HL-60/S4 (cell line): ENCODE data around the gene DACH1.
"Not testable (repeated sequence)": the region's sequence is repeated elsewhere in the genome, so short reads cannot be mapped to it uniquely, and the experiment has no call there.

Source experiments
- in situ Hi-C: fragments of 300-500 bp; cut with MboI; formaldehyde crosslinking; loops from 2 replicates; pipeline ENCODE4 v1.14.3; 2022; ENCODE audit warnings: low sequenced_read_pairs

DACH1 gene

GRCh38 chr13:71786875-71787274 lies 80.1 kb downstream of the DACH1 start:
- in situ Hi-C loops: no loop called here

GRCh38 chr13:71785361-71785760 lies 81.6 kb downstream of the DACH1 start:
- in situ Hi-C loops: no loop called here

DNA sequence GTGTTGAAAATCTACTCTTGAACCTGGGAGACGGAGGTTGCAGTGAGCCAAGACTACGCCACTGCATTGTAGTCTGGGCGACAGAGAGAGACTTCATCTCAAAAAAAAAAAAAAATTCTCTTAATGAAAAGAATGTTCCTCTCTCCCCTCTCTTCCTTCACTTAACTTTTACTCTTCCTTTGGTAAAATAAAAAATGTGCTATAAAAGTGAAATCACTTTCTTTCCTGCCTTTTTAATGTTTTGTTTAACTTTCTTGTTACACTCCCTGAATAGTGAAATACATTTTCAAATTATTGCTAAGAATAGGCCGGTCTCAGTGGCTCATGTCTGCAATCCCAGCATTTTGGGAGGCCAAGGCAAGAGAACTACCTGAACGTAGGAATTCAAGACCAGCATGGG lies 86.5 kb downstream of the DACH1 start:
- in situ Hi-C loops: no loop called here

DNA sequence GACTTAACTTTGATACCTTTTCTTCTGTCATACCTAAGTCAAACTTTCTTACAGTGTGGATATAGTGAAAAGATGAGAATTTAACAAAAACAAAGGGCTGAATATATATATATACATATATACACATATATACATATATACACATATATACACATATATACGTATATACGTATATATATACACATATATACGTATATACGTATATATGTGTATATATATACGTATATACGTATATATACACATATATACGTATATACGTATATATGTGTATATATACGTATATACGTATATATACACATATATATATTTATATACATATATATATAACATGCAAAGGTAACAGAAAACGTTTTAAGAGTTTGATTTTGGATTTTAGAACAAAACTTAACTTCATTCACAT lies 88.0 kb downstream of the DACH1 start:
- in situ Hi-C loops: not testable (repeated sequence)

DNA sequence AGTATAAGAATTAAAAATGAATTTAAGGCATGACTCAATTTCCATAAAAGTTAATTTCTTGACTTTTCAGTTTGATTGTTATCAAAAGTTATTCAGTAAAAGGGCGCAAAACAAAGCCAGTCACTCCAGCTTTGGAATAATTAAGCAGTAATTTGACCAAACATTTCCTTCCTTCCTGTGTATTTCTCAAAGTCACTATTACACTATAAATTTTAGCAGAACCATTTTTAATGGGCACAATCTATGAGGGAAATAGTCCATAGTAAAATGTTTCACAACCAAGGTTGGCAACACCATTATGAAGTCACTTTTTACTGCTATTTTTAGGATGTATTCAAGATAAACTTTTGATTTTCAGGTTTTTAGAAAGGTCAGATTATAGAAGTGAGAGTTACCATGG lies 91.0 kb downstream of the DACH1 start:
- in situ Hi-C loops: no loop called here

GRCh38 chr13:71774863-71775262 lies 92.1 kb downstream of the DACH1 start:
- in situ Hi-C loops: no loop called here

- in situ Hi-C loops: no loop called here
Observed at GRCh38 chr13:71773531-71773930, 93.5 kb downstream of the DACH1 start.

GRCh38 chr13:71772361-71772760 lies 94.6 kb downstream of the DACH1 start:
- in situ Hi-C loops: no loop called here

DNA sequence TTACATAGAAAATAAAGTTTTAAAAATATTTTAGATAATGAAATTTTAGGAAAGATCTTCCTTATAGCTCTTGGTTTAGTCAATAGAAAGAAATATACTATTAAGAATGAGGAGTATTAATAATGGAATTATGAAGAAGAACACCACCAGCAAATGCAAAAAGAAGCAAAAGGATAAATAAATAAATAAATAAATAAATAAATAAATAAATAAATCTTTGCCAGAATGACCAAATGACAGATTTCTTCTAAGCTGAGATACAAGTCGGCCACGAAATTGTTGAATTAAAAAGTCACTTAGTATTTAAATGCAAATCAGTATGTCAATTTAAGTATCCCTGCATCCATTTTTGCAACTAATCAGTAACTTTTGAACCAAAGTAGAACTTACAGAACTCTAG lies 95.9 kb downstream of the DACH1 start:
- in situ Hi-C loops: no loop called here

- in situ Hi-C loops: no loop called here
Observed at GRCh38 chr13:71770710-71771109, 96.3 kb downstream of the DACH1 start.

GRCh38 chr13:71768881-71769280 lies 98.1 kb downstream of the DACH1 start:
- in situ Hi-C loops: no loop called here

DNA sequence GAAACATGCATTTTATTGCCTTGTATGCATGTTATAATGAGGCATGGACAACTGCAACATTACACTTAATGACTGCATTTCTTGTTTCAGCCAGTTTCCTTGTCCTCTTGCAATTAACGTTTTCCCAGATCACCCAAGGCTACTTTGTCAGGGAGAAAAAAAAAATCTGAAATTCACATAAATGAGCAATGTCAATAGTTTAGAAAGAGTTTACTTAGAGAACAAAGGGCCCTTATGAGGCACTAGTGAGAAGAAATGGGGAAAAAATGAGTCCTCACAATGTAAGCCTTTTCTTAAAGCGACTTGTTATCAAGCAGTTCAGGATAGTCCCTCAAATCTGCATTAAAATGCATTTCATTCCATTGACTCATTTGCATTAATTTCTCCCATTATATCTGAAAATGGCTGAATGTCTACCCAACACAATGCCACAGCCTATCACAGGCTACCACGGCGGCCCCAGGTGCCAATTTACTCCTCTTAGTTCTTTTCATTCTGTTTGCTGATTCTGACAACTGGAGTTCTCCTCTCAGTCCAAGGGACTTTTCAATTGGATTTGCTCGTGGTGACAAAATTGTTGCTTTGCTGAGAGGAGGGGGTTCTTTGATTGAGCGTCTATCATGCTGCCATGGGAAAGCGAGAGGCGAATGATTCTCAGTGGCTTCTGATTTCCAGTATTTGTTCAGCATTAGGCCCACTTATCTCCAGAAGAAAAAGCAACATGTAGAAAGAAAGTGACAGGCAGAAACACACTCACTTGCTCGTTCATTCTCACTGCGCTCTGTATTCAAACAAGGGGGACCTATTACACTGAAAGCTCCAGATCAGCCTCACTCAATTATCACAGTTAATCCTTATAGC lies 107.1 kb downstream of the DACH1 start:
- in situ Hi-C loops: no loop called here

DNA sequence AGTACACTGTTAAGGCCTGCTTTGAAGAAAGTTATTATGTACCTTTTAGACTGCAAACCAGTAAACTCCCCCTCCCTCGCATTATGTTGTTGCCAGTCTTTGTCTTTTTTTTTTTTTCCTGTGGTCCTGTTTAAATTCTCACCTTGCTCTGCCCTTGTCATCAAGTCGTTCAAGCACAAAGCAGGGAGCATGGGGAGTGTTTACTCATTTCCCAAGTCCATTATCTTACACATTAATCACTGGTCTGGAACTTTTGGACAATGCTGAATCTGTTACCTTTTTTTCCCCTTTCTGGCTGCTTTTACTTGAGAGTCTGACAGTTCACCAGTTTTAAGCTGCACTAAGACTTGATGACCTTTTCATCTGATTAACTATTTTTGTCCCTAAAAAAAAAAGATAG lies 108.2 kb downstream of the DACH1 start:
- in situ Hi-C loops: no loop called here

GRCh38 chr13:71754407-71754974 lies 112.5 kb downstream of the DACH1 start:
- in situ Hi-C loops: no loop called here

GRCh38 chr13:71752775-71753513 lies 114.1 kb downstream of the DACH1 start:
- in situ Hi-C loops: no loop called here

DNA sequence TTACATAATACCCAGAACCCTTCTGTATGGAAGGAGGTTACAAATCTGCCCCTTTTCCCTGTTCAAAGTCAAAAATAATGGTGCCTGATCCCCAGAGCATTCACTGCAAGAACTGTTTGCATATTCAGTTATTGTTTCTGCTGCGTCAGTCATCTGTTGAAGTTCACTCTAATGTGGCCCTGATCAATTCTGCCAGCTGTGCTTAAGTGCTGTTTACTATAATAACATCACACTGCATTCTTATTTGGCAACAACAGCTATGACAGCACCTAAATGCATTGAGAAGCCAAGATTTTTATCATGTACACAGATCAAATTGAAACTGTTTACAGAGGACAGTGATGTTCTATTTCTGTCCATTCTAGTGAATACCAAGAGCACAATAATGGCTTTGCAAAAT lies 115.9 kb downstream of the DACH1 start:
- in situ Hi-C loops: no loop called here

DNA sequence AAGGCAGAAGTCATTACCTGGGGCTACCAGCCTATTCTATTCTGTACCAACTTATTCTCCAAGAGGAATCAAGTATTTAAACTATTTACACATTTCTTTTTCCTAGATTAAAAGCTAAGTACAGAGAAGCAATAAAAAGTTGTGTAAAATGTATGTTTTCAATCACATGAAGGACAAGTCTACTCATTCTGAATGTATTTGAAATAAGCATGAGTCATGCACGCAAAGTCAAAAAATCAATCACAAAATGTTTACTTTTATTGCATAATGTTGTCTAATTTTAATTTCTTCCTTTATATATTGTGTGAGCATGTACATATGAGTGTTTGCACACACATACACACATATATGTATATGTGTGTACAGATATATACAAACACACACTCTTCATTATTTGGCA lies 136.7 kb downstream of the DACH1 start:
- in situ Hi-C loops: no loop called here

GRCh38 chr13:71729441-71729840 lies 137.6 kb downstream of the DACH1 start:
- in situ Hi-C loops: no loop called here

- in situ Hi-C loops: no loop called here
Observed at GRCh38 chr13:71727662-71728061, 139.3 kb downstream of the DACH1 start.

DNA sequence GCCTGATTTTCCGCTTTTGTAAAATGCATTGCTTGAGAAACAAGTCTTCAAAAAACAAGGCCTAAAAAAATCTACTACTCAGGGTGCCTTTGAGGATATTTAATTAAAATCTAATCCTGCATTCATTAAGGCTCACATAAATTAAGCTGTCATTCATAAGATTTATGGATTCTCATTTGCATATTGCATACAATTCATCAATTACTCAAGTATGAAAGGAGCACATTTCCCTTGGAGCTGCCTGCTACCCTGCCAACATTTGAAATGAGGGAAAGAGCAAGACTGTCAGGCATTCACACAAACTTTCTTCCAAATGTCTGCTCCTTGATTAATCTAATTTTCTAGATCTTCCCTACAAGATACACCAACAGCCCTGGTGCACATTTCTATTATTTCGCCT lies 140.0 kb downstream of the DACH1 start:
- in situ Hi-C loops: no loop called here

- in situ Hi-C loops: no loop called here
Observed at GRCh38 chr13:71722206-71722605, 144.8 kb downstream of the DACH1 start.

GRCh38 chr13:71721104-71721503 lies 145.9 kb downstream of the DACH1 start:
- in situ Hi-C loops: no loop called here
